K562 (cell line): ENCODE results near the gene ADRA2B. TPM values are rescaled to one million over a fixed set of nuclear protein-coding genes. Genes with fewer than 3 reads are reported as not detected.

Experiments used
- ATAC-seq: fragments of 200-7000 bp; cut with Tn5 transposase; 3 replicates; pipeline ENCODE4 v1.9.1; 2020; ENCODE audit warnings: moderate library complexity
- BruUV-seq: library from RNA; stranded (reverse); fragments of 400-500 nt; replicated peaks from 2 replicates; lab custom pipeline; 2021; lab: Mats Ljungman, UMichigan
- CTCF ChIA-PET: fragments of 300-600 bp; formaldehyde crosslinking; extraction: SDS; loops from one replicate; lab custom pipeline; 2021; ENCODE audit warnings: low intra/inter-chr PET ratio; lab: Yijun Ruan, JAX
- POLR2A ChIA-PET: fragments of 300-600, 350-650 bp; sonication (Branson Sonifier 250); formaldehyde crosslinking; extraction: SDS; loops from one replicate; lab custom pipeline; 2021; ENCODE audit warnings: antibody characterized with exemption, inconsistent platforms; lab: Yijun Ruan, JAX
- DNase-seq, 4 experiments: peaks; one replicate each; pipeline versions ENCODE4 v3.0.0 to v3.0.0-alpha.2; 2011 to 2018; ENCODE audit warnings: low spot score in 3 of 4, mixed read lengths in 3 of 4; ENCODE audit errors: extremely low read depth in 1 of 4
- FAIRE-seq: peaks from 2 replicates; lab custom pipeline; 2011; peaks lifted over from hg19 to GRCh38; lab: Jason Lieb, UNC
- H2AFZ ChIP-seq: 2 replicates; pipeline ENCODE4 v1.6.0; 2011; ENCODE audit warnings: low read depth, low read length, control low read depth, inconsistent platforms
- H3K27ac ChIP-seq: fragments of 200-600 bp; 3 replicates; pipeline ENCODE4 v1.8.0; 2011; ENCODE audit warnings: low read depth, mild to moderate bottlenecking, control low read depth, inconsistent platforms, low read length, moderate library complexity, mixed read lengths; ENCODE audit errors: extremely low read depth
- H3K27me3 ChIP-seq, 2 experiments: fragments of 300-600 bp in 1 of 2; 2 replicates in 1 of 2; 3 replicates in 1 of 2; pipeline versions ENCODE4 v1.6.0 to v1.8.0; 2011; ENCODE audit warnings: inconsistent platforms in 2 of 2, low read length in 2 of 2, mild to moderate bottlenecking in 1 of 2, mixed read lengths in 1 of 2, moderate library complexity in 1 of 2; ENCODE audit not compliant: control insufficient read depth in 2 of 2, insufficient read depth in 2 of 2
- H3K36me3 ChIP-seq: fragments of 300-600 bp; 3 replicates; pipeline ENCODE4 v1.8.0; 2011; ENCODE audit warnings: mild to moderate bottlenecking, low read length, inconsistent platforms; ENCODE audit not compliant: control insufficient read depth, insufficient read depth
- H3K4me1 ChIP-seq, 2 experiments: fragments of 200-600 bp in 1 of 2; replicated peaks in 1 of 2; 2 replicates in 1 of 2; 3 replicates in 1 of 2; pipeline versions ENCODE4 v1.5.1 to v1.8.0; 2011; ENCODE audit warnings: inconsistent platforms in 2 of 2, low read length in 2 of 2, mild to moderate bottlenecking in 1 of 2, mixed read lengths in 1 of 2, moderate library complexity in 1 of 2; ENCODE audit not compliant: control insufficient read depth in 2 of 2, insufficient read depth in 2 of 2
- H3K4me2 ChIP-seq: 2 replicates; pipeline ENCODE4 v1.6.1; 2011; ENCODE audit warnings: low read length, control low read depth, inconsistent platforms, mixed read lengths; ENCODE audit not compliant: insufficient read depth
- H3K4me3 ChIP-seq: fragments of 200-600 bp; sonication (generic), shearing (Covaris generic); 2 replicates; pipeline ENCODE4 v1.5.1; 2016; ENCODE audit warnings: control low read depth, inconsistent platforms
- H3K79me2 ChIP-seq: fragments of 200-600 bp; 3 replicates; pipeline ENCODE4 v1.8.0; 2011; ENCODE audit warnings: low read length, inconsistent platforms; ENCODE audit not compliant: control insufficient read depth, insufficient read depth
- H3K9ac ChIP-seq, 2 experiments: 2 replicates each; pipeline versions ENCODE4 v1.6.0 to v1.6.1; 2011; ENCODE audit warnings: low read depth in 2 of 2, low read length in 2 of 2, control low read depth in 1 of 2, inconsistent platforms in 1 of 2, mild to moderate bottlenecking in 1 of 2, mixed read lengths in 1 of 2; ENCODE audit not compliant: insufficient read depth in 1 of 2
- H3K9me1 ChIP-seq: one replicate; pipeline ENCODE4 v1.6.0; 2011; ENCODE audit warnings: inconsistent platforms, mild to moderate bottlenecking, low read length, moderate library complexity; ENCODE audit not compliant: control insufficient read depth, insufficient read depth
- H3K9me3 ChIP-seq: replicated peaks from 2 replicates; pipeline ENCODE4 v1.5.1; 2011; ENCODE audit warnings: low read depth, low read length, inconsistent platforms; ENCODE audit not compliant: control insufficient read depth, insufficient read depth
- H4K20me1 ChIP-seq: replicated peaks from 2 replicates; pipeline ENCODE4 v1.6.1; 2011; ENCODE audit warnings: low read length, inconsistent platforms, mixed read lengths; ENCODE audit not compliant: control insufficient read depth, insufficient read depth
- CBFA2T3 ChIP-seq: fragments of 450-650 bp; IDR thresholded peaks from 2 replicates; pipeline ENCODE4 v1.6.1; 2017
- CEBPB ChIP-seq: fragments of 450-650 bp; IDR thresholded peaks from 2 replicates; pipeline ENCODE4 v1.6.1; 2016; ENCODE audit warnings: missing genetic modification characterization, missing compliant biosample characterization
- HDAC8 ChIP-seq: fragments of 450-650 bp; IDR thresholded peaks from 2 replicates; pipeline ENCODE4 v1.6.1; 2016; ENCODE audit warnings: mild to moderate bottlenecking, missing genetic modification characterization, moderate library complexity, missing compliant biosample characterization
- KLF13 ChIP-seq: fragments of 450-650 bp; IDR thresholded peaks from 2 replicates; pipeline ENCODE4 v1.6.1; 2016; ENCODE audit warnings: missing genetic modification characterization, low read depth, mild to moderate bottlenecking, missing compliant biosample characterization, moderate library complexity, borderline replicate concordance
- WGBS: fragments of 100-300 bp; shearing (Covaris generic); methylation state at CpG from one replicate; pipeline ENCODE4 v1.1.6; 2016; ENCODE audit warnings: low coverage, mixed read lengths; ENCODE audit not compliant: insufficient coverage; ENCODE audit errors: missing lambda C conversion rate; 5-methylcytosine and 5-hydroxymethylcytosine counted together
- in situ Hi-C: fragments of 300-500 bp; cut with MboI; formaldehyde crosslinking; loops from 4 replicates; pipeline ENCODE4 v1.15.0; 2018; ENCODE audit warnings: inconsistent platforms, mixed read lengths
- intact Hi-C: fragments of 100-400 bp; cut with micrococcal nuclease; formaldehyde crosslinking; loops from 2 replicates; pipeline ENCODE4 v1.14.2; 2022
- polyA plus RNA-seq, 8 experiments: library from polyadenylated mRNA; depleted of rRNA in 4 of 8; stranded (reverse) in 5 of 8; unstranded in 3 of 8; fragments of >200 nt; fragmentation: Nextera tagmentation in 2 of 8; fragmentation: Illumina TruSeq in 1 of 8; extraction: Ambion mirVana in 2 of 8; extraction: Trizol in 1 of 8; gene quantifications; 2 replicates each; pipeline versions ENCODE4 v1.2.1 to v1.2.3, GENCODE V29; 2011 to 2014; ENCODE audit warnings: inconsistent platforms in 1 of 8, missing spikeins in 1 of 8
- total RNA-seq, 7 experiments: library from RNA; depleted of rRNA in 6 of 7; stranded (reverse); fragments of >200 nt in 6 of 7; fragmentation: Illumina TruSeq in 2 of 7; extraction: Trizol in 2 of 7; gene quantifications; 2 replicates each; pipeline versions ENCODE4 v1.2.1 to v1.2.3, GENCODE V29; 2011 to 2021; ENCODE audit warnings: low replicate concordance in 1 of 7
- TF ChIP-seq, protein P1 (sequence below): fragments of 250-450 bp; sonication (Bioruptor Pico); IDR thresholded peaks from 2 replicates; pipeline ENCODE4 v1.8.0; 2022; ENCODE audit warnings: inconsistent platforms

Gene ADRA2B
- total and polyA plus RNA-seq, 9 of the 15 experiments (the other 6 are each of a cell fraction or from before 2014, with no cell fraction given), result not detected

- BruUV-seq, result no TSS peak
- Histone ChIP-seq H3K36me3 (no peaks in the 10 kb centered on the region), H3K27me3 (peaks cover 3 to 23% of the 10 kb centered on the region in 2 experiments; a peak in 2 of 5 replicates), H3K4me1 (peaks cover 10 to 32% of the 10 kb centered on the region in 2 experiments; a peak in 4 of 5 replicates), H3K9ac (peak overlapping the region in 1 of 2 experiments; percentile 56; a peak in 3 of 4 replicates), H2AFZ (peak overlapping the region; percentile 21; the same call in 1 of the 2 replicates), H3K4me3 (no peak overlapping the region), H3K27ac (no peak overlapping the region), H4K20me1 (no peaks in the 10 kb centered on the region; the same call in 1 of the 2 replicates), H3K79me2 (no peaks in the 10 kb centered on the region), H3K4me2 (no peak overlapping the region; the same call in 1 of the 2 replicates), H3K9me1 (no peaks in the 10 kb centered on the region), H3K9me3 (no peaks in the 10 kb centered on the region)
- in situ Hi-C loops (loop anchor here (25.0 kb wide), 1 partner anchor 303 kb away; no protein-coding TSS in a partner anchor), intact Hi-C loops (no loop called here)
- DNase-seq (peak in 1 of 4 experiments; percentile 2), FAIRE-seq (peak; percentile 40), ATAC-seq (peak; percentile 27)
- ChIA-PET POLR2A (no interaction called here), CTCF (no interaction called here)
- 30% methylated on average over 12 of the region's 12 CpGs for WGBS
- TF ChIP-seq, protein P1, sequence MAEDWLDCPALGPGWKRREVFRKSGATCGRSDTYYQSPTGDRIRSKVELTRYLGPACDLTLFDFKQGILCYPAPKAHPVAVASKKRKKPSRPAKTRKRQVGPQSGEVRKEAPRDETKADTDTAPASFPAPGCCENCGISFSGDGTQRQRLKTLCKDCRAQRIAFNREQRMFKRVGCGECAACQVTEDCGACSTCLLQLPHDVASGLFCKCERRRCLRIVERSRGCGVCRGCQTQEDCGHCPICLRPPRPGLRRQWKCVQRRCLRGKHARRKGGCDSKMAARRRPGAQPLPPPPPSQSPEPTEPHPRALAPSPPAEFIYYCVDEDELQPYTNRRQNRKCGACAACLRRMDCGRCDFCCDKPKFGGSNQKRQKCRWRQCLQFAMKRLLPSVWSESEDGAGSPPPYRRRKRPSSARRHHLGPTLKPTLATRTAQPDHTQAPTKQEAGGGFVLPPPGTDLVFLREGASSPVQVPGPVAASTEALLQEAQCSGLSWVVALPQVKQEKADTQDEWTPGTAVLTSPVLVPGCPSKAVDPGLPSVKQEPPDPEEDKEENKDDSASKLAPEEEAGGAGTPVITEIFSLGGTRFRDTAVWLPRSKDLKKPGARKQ (CRISPR knock-in tag), result no peak
- TF ChIP-seq HDAC8 (tag), result no peak
- TF ChIP-seq CEBPB (tag), result 0 out of 2 replicates have a peak, but pooled peaks have one; percentile 33
- peak; percentile 6; the same call in 1 of the 2 replicates for TF ChIP-seq CBFA2T3
- TF ChIP-seq KLF13 (tag), result no peak
Observed at GRCh38 chr2:96090196-96090926, 26.0 kb downstream of the ADRA2B start.
